A673 (cell line): ENCODE measurements around the gene UVSSA.

Experiments
- EZH2 ChIP-seq: fragments of 200-600 bp; sonication (generic); IDR thresholded peaks from 2 replicates; pipeline ENCODE4 v1.6.1; 2017; ENCODE audit warnings: borderline replicate concordance, low read depth, mild to moderate bottlenecking, mixed read lengths, antibody characterized with exemption, low read length; ENCODE audit not compliant: poor library complexity, severe bottlenecking
- TF ChIP-seq, protein P1 (sequence below): fragments of 300-800, 200-600 bp; sonication (generic); conservative IDR thresholded peaks from 2 replicates; pipeline ENCODE4 v1.5.1; 2017; ENCODE audit warnings: low read depth, mild to moderate bottlenecking, antibody characterized with exemption, low read length, moderate library complexity, mixed read lengths

DNA sequence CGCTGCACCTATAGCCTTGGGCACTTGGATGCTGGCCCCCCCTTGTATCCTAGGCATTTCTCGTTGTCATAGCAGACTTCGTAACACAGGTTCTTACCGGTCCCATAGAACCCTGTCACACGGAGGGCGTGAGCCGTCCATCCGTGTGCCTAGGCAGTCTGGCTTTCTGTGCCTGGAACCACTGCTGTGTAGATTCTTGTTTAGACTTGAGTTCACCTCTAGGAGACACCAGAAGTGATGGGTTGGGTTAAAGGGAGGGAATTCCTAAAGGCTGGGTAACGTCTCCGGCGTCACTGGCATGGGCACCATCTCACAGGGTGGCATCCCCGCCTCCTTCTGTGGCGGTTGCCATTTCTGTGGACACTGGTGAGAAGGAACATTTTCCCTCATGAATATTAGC is 72.7 kb downstream of the UVSSA start:
- TF ChIP-seq, protein P1, sequence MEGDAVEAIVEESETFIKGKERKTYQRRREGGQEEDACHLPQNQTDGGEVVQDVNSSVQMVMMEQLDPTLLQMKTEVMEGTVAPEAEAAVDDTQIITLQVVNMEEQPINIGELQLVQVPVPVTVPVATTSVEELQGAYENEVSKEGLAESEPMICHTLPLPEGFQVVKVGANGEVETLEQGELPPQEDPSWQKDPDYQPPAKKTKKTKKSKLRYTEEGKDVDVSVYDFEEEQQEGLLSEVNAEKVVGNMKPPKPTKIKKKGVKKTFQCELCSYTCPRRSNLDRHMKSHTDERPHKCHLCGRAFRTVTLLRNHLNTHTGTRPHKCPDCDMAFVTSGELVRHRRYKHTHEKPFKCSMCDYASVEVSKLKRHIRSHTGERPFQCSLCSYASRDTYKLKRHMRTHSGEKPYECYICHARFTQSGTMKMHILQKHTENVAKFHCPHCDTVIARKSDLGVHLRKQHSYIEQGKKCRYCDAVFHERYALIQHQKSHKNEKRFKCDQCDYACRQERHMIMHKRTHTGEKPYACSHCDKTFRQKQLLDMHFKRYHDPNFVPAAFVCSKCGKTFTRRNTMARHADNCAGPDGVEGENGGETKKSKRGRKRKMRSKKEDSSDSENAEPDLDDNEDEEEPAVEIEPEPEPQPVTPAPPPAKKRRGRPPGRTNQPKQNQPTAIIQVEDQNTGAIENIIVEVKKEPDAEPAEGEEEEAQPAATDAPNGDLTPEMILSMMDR, result no peak
- no peak for TF ChIP-seq EZH2
